ENCODE results near the gene PDZD8.

DNA sequence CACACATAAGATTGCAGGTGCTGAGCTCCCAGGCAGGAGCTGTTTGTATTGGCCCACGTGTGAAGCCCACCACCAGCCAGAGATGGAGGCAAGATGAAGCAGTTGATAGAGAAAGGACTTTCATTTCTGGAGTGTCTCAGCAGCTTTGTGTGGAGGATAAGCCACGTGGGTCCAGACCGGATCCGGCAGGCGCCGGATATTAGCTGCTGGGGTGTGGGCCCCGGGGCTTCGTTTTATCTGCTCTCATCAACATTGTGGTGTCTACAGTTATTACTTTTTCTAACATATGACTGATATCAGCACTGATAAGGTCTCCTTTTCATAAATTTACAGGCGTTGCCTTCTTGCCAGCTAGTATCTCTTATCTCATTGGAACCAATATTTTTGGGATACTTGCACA lies 108.8 kb downstream of the PDZD8 start:
- TF ChIP-seq ESRRG (CRISPR knock-in tag; IDR thresholded peaks at IDR 0.05) (no peak), ZFP3 (CRISPR knock-in tag; IDR thresholded peaks at IDR 0.05) (no peak), RARB (CRISPR knock-in tag; IDR thresholded peaks at IDR 0.05) (no peak), GLIS3 (CRISPR knock-in tag; IDR thresholded peaks at IDR 0.05) (no peak), ARNTL (CRISPR knock-in tag; IDR thresholded peaks at IDR 0.05; ENCODE audit: borderline replicate concordance, low read depth) (no peak), PPARA (CRISPR knock-in tag; IDR thresholded peaks at IDR 0.05; ENCODE audit: borderline replicate concordance) (no peak), TCF4 (CRISPR knock-in tag; IDR thresholded peaks at IDR 0.05; ENCODE audit: borderline replicate concordance) (no peak), BACH2 (CRISPR knock-in tag; IDR thresholded peaks at IDR 0.05; ENCODE audit: borderline replicate concordance) (no peak), CSDC2 (CRISPR knock-in tag; IDR thresholded peaks at IDR 0.05) (no peak), ZFP30 (CRISPR knock-in tag; IDR thresholded peaks at IDR 0.05) (no peak)
- TF ChIP-seq, protein P1, sequence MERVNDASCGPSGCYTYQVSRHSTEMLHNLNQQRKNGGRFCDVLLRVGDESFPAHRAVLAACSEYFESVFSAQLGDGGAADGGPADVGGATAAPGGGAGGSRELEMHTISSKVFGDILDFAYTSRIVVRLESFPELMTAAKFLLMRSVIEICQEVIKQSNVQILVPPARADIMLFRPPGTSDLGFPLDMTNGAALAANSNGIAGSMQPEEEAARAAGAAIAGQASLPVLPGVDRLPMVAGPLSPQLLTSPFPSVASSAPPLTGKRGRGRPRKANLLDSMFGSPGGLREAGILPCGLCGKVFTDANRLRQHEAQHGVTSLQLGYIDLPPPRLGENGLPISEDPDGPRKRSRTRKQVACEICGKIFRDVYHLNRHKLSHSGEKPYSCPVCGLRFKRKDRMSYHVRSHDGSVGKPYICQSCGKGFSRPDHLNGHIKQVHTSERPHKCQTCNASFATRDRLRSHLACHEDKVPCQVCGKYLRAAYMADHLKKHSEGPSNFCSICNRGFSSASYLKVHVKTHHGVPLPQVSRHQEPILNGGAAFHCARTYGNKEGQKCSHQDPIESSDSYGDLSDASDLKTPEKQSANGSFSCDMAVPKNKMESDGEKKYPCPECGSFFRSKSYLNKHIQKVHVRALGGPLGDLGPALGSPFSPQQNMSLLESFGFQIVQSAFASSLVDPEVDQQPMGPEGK (CRISPR knock-in tag; IDR thresholded peaks at IDR 0.05; ENCODE audit: borderline replicate concordance): no peak
- TF ChIP-seq, protein P2, sequence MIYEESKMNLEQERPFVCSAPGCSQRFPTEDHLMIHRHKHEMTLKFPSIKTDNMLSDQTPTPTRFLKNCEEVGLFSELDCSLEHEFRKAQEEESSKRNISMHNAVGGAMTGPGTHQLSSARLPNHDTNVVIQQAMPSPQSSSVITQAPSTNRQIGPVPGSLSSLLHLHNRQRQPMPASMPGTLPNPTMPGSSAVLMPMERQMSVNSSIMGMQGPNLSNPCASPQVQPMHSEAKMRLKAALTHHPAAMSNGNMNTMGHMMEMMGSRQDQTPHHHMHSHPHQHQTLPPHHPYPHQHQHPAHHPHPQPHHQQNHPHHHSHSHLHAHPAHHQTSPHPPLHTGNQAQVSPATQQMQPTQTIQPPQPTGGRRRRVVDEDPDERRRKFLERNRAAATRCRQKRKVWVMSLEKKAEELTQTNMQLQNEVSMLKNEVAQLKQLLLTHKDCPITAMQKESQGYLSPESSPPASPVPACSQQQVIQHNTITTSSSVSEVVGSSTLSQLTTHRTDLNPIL (CRISPR knock-in tag; IDR thresholded peaks at IDR 0.05; ENCODE audit: low read depth): no peak
- TF ChIP-seq, protein P3, sequence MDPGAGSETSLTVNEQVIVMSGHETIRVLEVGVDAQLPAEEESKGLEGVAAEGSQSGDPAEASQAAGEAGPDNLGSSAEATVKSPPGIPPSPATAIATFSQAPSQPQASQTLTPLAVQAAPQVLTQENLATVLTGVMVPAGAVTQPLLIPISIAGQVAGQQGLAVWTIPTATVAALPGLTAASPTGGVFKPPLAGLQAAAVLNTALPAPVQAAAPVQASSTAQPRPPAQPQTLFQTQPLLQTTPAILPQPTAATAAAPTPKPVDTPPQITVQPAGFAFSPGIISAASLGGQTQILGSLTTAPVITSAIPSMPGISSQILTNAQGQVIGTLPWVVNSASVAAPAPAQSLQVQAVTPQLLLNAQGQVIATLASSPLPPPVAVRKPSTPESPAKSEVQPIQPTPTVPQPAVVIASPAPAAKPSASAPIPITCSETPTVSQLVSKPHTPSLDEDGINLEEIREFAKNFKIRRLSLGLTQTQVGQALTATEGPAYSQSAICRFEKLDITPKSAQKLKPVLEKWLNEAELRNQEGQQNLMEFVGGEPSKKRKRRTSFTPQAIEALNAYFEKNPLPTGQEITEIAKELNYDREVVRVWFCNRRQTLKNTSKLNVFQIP (CRISPR knock-in tag; IDR thresholded peaks at IDR 0.05; ENCODE audit: borderline replicate concordance, low read depth): no peak
